ENCODE results near the gene TRAPPC5. TPM values are rescaled to one million over a fixed set of nuclear protein-coding genes. Genes with fewer than 3 reads are reported as not detected.
A peak's percentile ranks its signal among the peaks of the same experiment; 100 is the strongest.

TRAPPC5 gene
- total and polyA plus RNA-seq, 10 of the 15 experiments (the other 5 are each of a cell fraction or from before 2014, with no cell fraction given) = 4.2 to 210 (median 89.1) TPM

DNA sequence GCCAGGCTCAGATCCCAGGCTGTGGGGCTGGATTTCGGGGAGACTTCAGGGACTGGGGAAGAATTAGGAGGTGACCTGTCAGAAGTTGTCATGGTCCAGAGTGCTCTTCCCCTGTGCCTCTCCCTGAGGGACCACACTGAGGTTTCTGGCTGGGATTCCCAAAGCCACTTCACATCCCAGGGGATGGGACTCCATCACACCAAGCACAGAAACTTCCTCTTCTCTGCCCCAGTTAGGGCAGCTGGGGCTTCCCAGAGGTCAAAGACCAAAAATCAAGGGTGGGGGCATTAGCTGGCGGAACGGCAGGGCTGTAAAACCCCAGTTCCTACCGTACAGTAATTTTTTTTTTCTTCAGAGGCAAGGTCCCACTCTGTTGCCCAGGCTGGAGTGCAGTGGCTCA lies 13.9 kb downstream of the TRAPPC5 start (continued):
- TF ChIP-seq, protein P1, sequence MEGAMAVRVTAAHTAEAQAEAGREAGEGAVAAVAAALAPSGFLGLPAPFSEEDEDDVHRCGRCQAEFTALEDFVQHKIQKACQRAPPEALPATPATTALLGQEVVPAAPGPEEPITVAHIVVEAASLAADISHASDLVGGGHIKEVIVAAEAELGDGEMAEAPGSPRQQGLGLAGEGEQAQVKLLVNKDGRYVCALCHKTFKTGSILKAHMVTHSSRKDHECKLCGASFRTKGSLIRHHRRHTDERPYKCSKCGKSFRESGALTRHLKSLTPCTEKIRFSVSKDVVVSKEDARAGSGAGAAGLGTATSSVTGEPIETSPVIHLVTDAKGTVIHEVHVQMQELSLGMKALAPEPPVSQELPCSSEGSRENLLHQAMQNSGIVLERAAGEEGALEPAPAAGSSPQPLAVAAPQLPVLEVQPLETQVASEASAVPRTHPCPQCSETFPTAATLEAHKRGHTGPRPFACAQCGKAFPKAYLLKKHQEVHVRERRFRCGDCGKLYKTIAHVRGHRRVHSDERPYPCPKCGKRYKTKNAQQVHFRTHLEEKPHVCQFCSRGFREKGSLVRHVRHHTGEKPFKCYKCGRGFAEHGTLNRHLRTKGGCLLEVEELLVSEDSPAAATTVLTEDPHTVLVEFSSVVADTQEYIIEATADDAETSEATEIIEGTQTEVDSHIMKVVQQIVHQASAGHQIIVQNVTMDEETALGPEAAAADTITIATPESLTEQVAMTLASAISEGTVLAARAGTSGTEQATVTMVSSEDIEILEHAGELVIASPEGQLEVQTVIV (IDR thresholded peaks at IDR 0.05; ENCODE audit: borderline replicate concordance, partially characterized antibody) = no peak
- TF ChIP-seq BMI1 (IDR thresholded peaks at IDR 0.05; ENCODE audit: borderline replicate concordance) = peak; percentile 56; the same call in 1 of the 2 replicates
- TF ChIP-seq CHD1 (IDR thresholded peaks at IDR 0.05; ENCODE audit: low read depth, low read length) = no peak
- TF ChIP-seq, protein P2, sequence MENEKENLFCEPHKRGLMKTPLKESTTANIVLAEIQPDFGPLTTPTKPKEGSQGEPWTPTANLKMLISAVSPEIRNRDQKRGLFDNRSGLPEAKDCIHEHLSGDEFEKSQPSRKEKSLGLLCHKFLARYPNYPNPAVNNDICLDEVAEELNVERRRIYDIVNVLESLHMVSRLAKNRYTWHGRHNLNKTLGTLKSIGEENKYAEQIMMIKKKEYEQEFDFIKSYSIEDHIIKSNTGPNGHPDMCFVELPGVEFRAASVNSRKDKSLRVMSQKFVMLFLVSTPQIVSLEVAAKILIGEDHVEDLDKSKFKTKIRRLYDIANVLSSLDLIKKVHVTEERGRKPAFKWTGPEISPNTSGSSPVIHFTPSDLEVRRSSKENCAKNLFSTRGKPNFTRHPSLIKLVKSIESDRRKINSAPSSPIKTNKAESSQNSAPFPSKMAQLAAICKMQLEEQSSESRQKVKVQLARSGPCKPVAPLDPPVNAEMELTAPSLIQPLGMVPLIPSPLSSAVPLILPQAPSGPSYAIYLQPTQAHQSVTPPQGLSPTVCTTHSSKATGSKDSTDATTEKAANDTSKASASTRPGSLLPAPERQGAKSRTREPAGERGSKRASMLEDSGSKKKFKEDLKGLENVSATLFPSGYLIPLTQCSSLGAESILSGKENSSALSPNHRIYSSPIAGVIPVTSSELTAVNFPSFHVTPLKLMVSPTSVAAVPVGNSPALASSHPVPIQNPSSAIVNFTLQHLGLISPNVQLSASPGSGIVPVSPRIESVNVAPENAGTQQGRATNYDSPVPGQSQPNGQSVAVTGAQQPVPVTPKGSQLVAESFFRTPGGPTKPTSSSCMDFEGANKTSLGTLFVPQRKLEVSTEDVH (IDR thresholded peaks at IDR 0.05; ENCODE audit: low read depth, partially characterized antibody) = no peak
- TF ChIP-seq, protein P3, sequence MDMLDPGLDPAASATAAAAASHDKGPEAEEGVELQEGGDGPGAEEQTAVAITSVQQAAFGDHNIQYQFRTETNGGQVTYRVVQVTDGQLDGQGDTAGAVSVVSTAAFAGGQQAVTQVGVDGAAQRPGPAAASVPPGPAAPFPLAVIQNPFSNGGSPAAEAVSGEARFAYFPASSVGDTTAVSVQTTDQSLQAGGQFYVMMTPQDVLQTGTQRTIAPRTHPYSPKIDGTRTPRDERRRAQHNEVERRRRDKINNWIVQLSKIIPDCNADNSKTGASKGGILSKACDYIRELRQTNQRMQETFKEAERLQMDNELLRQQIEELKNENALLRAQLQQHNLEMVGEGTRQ (IDR thresholded peaks at IDR 0.05; ENCODE audit: borderline replicate concordance, low read depth, low read length) = no peak
- peak; percentile 67; the same call in 1 of the 2 replicates for TF ChIP-seq PAX5 (IDR thresholded peaks at IDR 0.05; ENCODE audit: borderline replicate concordance, low read depth, low read length)
- no peak for TF ChIP-seq BACH1 (IDR thresholded peaks at IDR 0.05; ENCODE audit: borderline replicate concordance)
- peak; percentile 75 for TF ChIP-seq NR2C1 (IDR thresholded peaks at IDR 0.05)
- no peak for TF ChIP-seq HDAC2 (IDR thresholded peaks at IDR 0.05)
- no peak for TF ChIP-seq ZSCAN29 (IDR thresholded peaks at IDR 0.05)
- TF ChIP-seq NBN (IDR thresholded peaks at IDR 0.05) = no peak
- TF ChIP-seq, protein P4, sequence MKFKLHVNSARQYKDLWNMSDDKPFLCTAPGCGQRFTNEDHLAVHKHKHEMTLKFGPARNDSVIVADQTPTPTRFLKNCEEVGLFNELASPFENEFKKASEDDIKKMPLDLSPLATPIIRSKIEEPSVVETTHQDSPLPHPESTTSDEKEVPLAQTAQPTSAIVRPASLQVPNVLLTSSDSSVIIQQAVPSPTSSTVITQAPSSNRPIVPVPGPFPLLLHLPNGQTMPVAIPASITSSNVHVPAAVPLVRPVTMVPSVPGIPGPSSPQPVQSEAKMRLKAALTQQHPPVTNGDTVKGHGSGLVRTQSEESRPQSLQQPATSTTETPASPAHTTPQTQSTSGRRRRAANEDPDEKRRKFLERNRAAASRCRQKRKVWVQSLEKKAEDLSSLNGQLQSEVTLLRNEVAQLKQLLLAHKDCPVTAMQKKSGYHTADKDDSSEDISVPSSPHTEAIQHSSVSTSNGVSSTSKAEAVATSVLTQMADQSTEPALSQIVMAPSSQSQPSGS (IDR thresholded peaks at IDR 0.05; ENCODE audit: low read length) = peak; percentile 46; the same call in 1 of the 2 replicates
- TF ChIP-seq HDGF (IDR thresholded peaks at IDR 0.05) = no peak
- TF ChIP-seq EGR1 (IDR thresholded peaks at IDR 0.05; ENCODE audit: borderline replicate concordance in 1 of 2, low read depth in 2 of 2, low read length in 2 of 2) = no peak
- TF ChIP-seq ZNF384 (IDR thresholded peaks at IDR 0.05; ENCODE audit: borderline replicate concordance, low read depth, low read length) = no peak
- TF ChIP-seq, protein P5, sequence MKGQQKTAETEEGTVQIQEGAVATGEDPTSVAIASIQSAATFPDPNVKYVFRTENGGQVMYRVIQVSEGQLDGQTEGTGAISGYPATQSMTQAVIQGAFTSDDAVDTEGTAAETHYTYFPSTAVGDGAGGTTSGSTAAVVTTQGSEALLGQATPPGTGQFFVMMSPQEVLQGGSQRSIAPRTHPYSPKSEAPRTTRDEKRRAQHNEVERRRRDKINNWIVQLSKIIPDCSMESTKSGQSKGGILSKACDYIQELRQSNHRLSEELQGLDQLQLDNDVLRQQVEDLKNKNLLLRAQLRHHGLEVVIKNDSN (IDR thresholded peaks at IDR 0.05; ENCODE audit: borderline replicate concordance, extremely low read length, insufficient read depth, low read depth, low read length) = no peak
- TF ChIP-seq IKZF2 (IDR thresholded peaks at IDR 0.05) = peak; percentile 94 to 96
- no peak for TF ChIP-seq HDAC6 (IDR thresholded peaks at IDR 0.05; ENCODE audit: unreplicated experiment)
- TF ChIP-seq RBBP5 (conservative IDR thresholded peaks at IDR 0.05) = no peak
- TF ChIP-seq, protein P6, sequence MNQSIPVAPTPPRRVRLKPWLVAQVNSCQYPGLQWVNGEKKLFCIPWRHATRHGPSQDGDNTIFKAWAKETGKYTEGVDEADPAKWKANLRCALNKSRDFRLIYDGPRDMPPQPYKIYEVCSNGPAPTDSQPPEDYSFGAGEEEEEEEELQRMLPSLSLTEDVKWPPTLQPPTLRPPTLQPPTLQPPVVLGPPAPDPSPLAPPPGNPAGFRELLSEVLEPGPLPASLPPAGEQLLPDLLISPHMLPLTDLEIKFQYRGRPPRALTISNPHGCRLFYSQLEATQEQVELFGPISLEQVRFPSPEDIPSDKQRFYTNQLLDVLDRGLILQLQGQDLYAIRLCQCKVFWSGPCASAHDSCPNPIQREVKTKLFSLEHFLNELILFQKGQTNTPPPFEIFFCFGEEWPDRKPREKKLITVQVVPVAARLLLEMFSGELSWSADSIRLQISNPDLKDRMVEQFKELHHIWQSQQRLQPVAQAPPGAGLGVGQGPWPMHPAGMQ (IDR thresholded peaks at IDR 0.05; ENCODE audit: borderline replicate concordance) = no peak
- TF ChIP-seq FOXK2 (IDR thresholded peaks at IDR 0.05) = no peak
- TF ChIP-seq POLR2AphosphoS5 (IDR thresholded peaks at IDR 0.05; ENCODE audit: low read length) = no peak

All from GM12878 (cell line).